ENCODE results near the gene YIF1B.

The YIF1B gene

GRCh38 chr19:38276942-38277517 lies 38.7 kb downstream of the YIF1B start:
- TF ChIP-seq CTCF (IDR thresholded peaks at IDR 0.05): no peak

- TF ChIP-seq CTCF (IDR thresholded peaks at IDR 0.05): no peak
Measured at GRCh38 chr19:38274739-38275138, 41.0 kb downstream of the YIF1B start.

- TF ChIP-seq CTCF (IDR thresholded peaks at IDR 0.05): no peak
Measured at GRCh38 chr19:38273499-38273898, 42.2 kb downstream of the YIF1B start.

- no peak for TF ChIP-seq CTCF (IDR thresholded peaks at IDR 0.05)
Measured at GRCh38 chr19:38270587-38271167, 45.1 kb downstream of the YIF1B start.

GRCh38 chr19:38268539-38268938 lies 47.2 kb downstream of the YIF1B start:
- TF ChIP-seq CTCF (IDR thresholded peaks at IDR 0.05): no peak

GRCh38 chr19:38267761-38268483 lies 47.8 kb downstream of the YIF1B start:
- TF ChIP-seq CTCF (IDR thresholded peaks at IDR 0.05): no peak

GRCh38 chr19:38266981-38267597 lies 48.7 kb downstream of the YIF1B start:
- no peak for TF ChIP-seq CTCF (IDR thresholded peaks at IDR 0.05)
